GM13977 (cell line): ENCODE measurements around the gene POLR2J.
"Not testable (repeated sequence)": the region's sequence is repeated elsewhere in the genome, so short reads cannot be mapped to it uniquely, and the experiment has no call there.

Experiments used
- DNase-seq: peaks from one replicate; pipeline ENCODE4 v3.0.0; 2012; ENCODE audit warnings: low spot score
- in situ Hi-C: fragments of 300-500 bp; cut with MboI; formaldehyde crosslinking; loops from one replicate; pipeline ENCODE4 v1.12.0; 2022; ENCODE audit warnings: low sequenced_read_pairs, low pct_unique_long_range_greater_than_20kb, mixed read lengths, inconsistent platforms; ENCODE audit not compliant: unreplicated experiment

The POLR2J gene

GRCh38 chr7:102505298-102506185 is 26.8 kb upstream of the POLR2J start:
- in situ Hi-C loops, DNase-seq: not testable (repeated sequence)

DNA sequence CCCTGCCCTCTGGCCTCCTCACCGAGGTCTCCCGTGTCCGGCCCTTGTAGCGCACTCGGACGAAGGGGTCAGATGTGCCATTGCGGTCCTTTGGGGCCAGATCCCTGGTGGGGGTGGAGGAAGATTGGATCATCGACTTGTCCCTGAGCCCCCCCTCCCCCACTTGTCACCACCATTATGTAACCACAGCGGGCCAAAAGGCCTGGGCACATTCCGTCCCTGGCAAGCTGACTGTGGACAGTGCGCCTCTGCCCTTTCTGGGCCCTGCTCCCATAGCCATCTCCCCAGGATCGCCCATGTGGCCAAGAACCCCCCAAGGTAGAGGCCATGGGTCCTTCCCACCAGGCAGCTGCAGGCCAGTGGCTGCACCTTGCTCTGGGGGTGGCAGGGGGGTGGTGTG is 24.4 kb upstream of the POLR2J start:
- in situ Hi-C loops, DNase-seq: not testable (repeated sequence)

DNA sequence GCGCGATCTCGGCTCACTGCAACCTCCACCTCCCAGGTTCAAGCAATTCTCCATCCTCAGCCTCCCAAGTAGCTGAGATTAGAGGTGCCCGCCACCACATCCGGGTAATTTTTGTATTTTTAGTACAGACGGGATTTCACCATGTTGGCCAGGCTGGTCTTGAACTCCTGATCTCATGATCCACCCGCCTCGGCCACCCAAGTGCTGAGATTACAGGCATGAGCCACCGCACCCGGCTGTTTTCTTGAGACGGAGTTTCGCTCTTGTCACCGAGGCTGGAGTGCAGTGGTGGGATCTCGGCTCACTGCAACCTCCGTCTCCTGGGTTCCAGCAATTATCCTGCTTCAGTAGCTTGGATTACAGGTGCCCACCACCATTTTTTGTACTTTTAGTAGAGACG is 19.6 kb upstream of the POLR2J start:
- DNase-seq, in situ Hi-C loops: not testable (repeated sequence)

DNA sequence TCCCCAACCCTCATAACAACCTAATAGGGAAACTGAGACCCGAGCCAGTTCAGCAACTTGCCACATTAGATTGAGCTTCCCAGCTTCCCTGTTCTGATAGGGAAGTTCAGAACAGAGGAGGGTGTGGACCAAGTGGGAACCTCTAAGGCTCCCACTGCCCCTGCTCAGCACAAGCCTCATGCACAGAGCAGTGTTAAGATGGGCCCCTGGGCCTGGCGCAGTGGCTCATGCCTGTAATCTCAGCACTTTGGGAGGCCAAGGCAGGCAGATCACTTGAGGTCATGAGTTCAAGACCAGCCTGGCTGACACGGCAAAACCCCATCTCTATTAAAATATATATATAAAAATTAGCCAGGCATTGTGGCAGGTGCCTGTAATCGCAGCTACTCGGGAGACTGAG is 18.6 kb upstream of the POLR2J start:
- DNase-seq, in situ Hi-C loops: not testable (repeated sequence)

GRCh38 chr7:102496861-102497260 is 18.1 kb upstream of the POLR2J start:
- in situ Hi-C loops, result not testable (repeated sequence)

GRCh38 chr7:102494473-102495149 is 15.9 kb upstream of the POLR2J start:
- DNase-seq, in situ Hi-C loops: not testable (repeated sequence)

More at GRCh38 chr7:102496861-102497260, 18.1 kb upstream of the POLR2J start:
- not testable (repeated sequence) for DNase-seq

- in situ Hi-C loops, DNase-seq: not testable (repeated sequence)
These were observed 15.3 kb upstream of the POLR2J start for GRCh38 chr7:102494026-102494425.

DNA sequence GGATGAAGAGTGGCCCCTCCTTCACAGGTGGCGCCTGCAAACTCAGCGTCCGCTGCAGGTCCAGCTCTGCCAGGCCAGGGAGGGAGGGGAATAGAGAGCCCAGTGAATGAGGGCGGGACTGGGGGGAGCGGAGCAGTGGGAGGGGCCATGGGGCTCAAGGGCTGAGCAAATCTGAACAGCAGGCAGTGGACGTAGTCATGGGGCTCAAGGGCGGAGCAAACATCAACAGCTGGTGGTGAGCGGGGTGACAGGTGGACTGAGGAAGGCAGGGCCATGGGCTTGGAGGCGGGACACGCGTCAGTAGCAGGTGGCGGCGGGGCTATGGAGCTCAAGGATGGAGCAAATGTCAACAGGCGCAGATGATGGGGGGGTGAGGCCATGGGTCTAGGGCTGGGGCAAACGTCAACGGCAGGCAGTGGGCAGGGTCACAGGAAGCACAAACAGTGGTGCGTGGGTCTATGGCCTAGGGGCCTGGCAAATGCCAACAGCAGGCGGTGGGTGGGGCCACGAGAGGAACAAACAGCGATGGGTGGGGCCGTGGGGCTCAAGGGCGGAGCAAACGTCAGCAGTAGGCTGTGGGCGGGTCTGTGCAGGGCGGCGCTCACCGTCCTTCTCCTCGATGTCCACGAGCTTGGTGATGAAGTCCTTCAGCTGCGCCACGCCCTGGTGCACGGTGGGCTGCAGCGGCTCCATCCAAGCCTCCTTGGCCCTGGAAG is 14.7 kb upstream of the POLR2J start:
- DNase-seq, in situ Hi-C loops: not testable (repeated sequence)

GRCh38 chr7:102490529-102491075 is 11.9 kb upstream of the POLR2J start:
- DNase-seq, in situ Hi-C loops: not testable (repeated sequence)

DNA sequence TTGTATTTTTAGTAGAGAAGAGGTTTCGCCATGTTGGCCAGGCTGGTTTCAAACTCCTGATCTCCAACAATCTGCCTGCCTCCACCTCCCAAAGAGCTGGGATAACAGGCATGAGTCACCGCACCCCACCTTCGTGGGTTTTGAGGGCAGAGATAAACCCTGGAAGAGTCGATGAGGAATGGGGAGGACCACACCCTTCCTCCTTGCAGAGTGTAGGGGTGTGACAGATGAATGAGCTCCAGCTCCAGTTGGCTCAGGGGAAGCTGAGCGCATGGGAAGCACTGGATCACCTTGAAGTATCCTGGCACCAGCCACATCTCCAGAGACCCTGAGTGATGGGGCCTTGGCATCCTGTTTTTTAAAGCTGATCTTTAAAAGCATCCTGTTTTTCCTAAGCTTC is 5.6 kb upstream of the POLR2J start:
- DNase-seq, in situ Hi-C loops: not testable (repeated sequence)

DNA sequence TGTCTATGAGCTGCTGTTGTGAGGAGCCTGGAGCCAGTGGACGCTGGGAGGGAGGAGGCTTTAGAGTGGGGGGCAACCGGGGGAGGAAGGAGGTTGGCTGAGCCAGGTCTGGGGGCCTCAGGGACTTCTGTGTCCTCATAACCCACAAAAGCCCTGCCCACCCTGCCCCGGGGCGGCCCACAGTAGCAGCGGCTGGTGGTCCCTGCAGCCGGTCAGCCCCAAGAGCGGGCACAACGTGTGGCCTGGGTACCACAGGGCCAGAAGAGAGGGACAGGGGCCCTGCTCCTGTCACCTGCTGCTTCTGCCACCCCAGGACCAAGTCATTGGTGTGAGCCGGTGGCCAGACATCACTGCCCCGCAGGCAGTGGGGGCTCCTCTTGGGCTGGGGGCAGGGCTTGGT is 3.2 kb upstream of the POLR2J start:
- in situ Hi-C loops, DNase-seq: not testable (repeated sequence)

DNA sequence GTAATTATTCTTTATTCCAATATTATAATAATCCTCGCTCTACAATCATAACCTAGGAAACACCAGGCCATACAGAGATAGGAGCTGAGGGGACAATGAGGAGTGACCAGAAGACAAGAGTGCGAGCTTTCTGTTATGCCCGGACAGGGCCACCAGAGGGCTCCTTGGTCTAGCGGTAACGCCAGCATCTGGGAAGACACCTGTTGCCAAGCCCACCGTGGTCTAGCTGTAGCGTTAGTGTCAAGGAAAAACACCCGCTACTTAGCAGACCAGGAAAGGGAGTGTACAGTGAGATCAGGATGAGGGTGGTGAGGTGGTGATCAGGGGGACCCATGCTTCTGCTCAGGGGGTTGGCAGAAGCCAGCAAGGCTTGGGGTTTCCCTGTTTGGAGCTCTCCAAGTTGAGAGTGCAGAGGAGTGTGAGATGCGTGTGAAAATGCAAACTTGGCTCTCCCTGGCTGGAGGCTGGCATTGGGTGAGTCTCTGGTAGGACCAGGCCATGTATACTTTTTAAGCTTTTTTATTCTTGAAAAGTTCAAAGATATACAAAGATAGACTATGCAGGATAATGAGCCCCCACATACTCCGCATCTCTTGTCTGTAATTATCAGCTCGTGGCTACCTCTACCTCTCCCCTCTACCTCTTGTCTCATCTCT is 1.4 kb upstream of the POLR2J start:
- not testable (repeated sequence) for DNase-seq

DNA sequence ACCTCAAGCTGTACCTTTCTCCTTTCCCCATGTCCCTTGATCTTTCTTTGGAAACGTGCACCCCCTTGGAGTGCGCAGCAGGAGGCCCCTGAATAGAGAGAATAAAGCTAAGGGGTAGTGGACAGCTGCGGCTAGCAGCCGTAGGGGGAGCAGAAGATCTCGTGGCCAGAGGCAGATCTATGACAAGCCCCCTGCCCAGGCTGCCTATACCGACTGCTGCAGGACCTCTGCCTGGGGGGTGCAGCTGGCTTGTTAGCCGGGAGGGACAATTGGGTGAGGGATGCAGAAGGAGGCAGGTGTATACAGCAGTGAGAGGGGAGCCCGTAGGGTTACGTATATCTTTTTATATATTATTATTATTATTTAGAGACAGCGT is 475 bp upstream of the POLR2J start:
- DNase-seq, in situ Hi-C loops: not testable (repeated sequence)

More for the DNA sequence above, 1.4 kb upstream of the POLR2J start:
- in situ Hi-C loops, result not testable (repeated sequence)

DNA sequence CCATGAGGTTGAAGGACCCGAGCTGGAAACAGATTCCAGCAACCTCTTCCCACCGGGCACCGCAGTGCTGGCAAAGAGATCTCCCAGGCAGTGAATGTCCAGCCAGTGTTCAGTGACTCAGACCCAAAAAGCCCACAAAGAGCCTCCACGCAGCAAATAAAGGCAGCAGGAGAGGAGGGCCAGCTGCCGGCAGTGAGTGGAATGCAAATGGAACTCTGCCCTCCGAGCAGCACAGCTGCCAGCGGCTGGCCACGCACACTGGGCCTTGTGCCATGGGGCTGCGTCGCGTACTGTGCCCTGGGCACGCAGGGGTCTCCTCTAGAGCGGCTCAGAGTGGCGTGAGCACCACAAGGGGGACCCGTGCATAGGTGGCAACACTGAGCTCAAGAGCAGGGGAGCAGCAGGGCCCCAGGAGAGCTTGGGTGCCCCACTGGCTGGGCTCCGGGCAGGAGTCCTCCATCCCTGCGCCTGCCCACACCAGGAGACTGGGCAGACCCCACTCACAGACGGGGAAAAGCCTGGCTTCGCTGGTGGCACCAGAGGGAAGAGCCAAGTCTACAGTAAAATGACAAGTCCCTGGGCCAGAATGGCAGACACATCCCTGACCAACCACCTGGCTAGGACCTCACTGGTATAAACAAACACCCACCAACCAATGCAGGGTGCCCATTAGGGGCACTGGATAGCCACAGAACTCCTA is 3.8 kb downstream of the POLR2J start:
- in situ Hi-C loops, DNase-seq: not testable (repeated sequence)

DNA sequence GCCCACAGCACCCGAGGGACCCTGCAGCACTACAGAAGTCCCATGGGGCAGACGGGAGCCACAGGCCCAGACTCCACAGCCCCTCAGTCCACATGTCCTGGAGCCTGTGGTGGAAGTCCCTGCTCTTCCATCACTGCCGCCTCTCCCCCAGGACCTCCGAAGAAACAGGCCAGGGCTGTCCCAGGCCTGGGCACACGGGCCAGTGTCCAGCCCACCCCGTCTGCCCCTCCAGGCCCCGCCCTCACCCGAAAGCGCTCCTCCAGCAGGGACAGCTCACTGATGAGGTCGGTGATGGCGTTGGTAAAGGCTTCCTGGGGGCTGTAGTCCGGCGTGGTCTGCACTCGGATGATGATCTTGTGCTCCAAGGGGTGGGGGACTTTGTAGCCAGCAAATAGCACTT is 4.6 kb downstream of the POLR2J start:
- in situ Hi-C loops, DNase-seq: not testable (repeated sequence)
